Panc1 (cell line): ENCODE data around the gene KCTD1. TPM values are rescaled to one million over a fixed set of nuclear protein-coding genes. Genes with fewer than 3 reads are reported as not detected.

Source experiments
- ATAC-seq: fragments of 200-7000 bp; cut with Tn5 transposase; 2 replicates; pipeline ENCODE4 v1.9.1; 2020; ENCODE audit warnings: mild to moderate bottlenecking, moderate library complexity
- BruUV-seq: library from RNA; stranded (reverse); fragments of 400-500 nt; replicated peaks from 2 replicates; lab custom pipeline; 2021; lab: Mats Ljungman, UMichigan
- CTCF ChIA-PET: fragments of 300-600 bp; sonication (Branson Sonifier 250); formaldehyde crosslinking; loops from one replicate; lab custom pipeline; 2022; ENCODE audit warnings: antibody characterized with exemption; lab: Charles Lee
- POLR2A ChIA-PET: fragments of 300-600 bp; sonication (Branson Sonifier 250); formaldehyde crosslinking; loops from one replicate; lab custom pipeline; 2022; ENCODE audit warnings: antibody characterized with exemption; lab: Charles Lee
- DNase-seq: peaks from one replicate; pipeline ENCODE4 v3.0.0-alpha.2; 2010; ENCODE audit warnings: low read depth, low spot score
- H3K27ac ChIP-seq: 2 replicates; pipeline ENCODE4 v1.5.1; 2011; ENCODE audit warnings: mild to moderate bottlenecking, low read length, inconsistent platforms
- H3K27me3 ChIP-seq: fragments of 200-500 bp; sonication (Bioruptor generic); 2 replicates; pipeline ENCODE4 v1.6.0; 2014; ENCODE audit warnings: low read length, inconsistent platforms; ENCODE audit not compliant: control insufficient read depth, insufficient read depth
- H3K36me3 ChIP-seq: fragments of 200-500 bp; sonication (Bioruptor generic); 2 replicates; pipeline ENCODE4 v1.5.1; 2014; ENCODE audit warnings: inconsistent platforms, mild to moderate bottlenecking, low read length, moderate library complexity; ENCODE audit not compliant: control insufficient read depth, insufficient read depth
- H3K4me1 ChIP-seq: 2 replicates; pipeline ENCODE4 v1.5.1; 2011; ENCODE audit warnings: inconsistent platforms, mild to moderate bottlenecking, low read length, moderate library complexity; ENCODE audit not compliant: control insufficient read depth, insufficient read depth
- H3K4me3 ChIP-seq, 2 experiments: 2 replicates each; pipeline ENCODE4 v1.5.1; 2011 to 2012; ENCODE audit warnings: low read depth in 2 of 2, low read length in 2 of 2, mild to moderate bottlenecking in 2 of 2, inconsistent platforms in 1 of 2, moderate library complexity in 1 of 2
- H3K9me3 ChIP-seq: fragments of 200-500 bp; sonication (Bioruptor generic); 2 replicates; pipeline ENCODE4 v1.5.1; 2014; ENCODE audit warnings: low read depth, mild to moderate bottlenecking, inconsistent platforms, low read length, moderate library complexity; ENCODE audit not compliant: control insufficient read depth, insufficient read depth
- POLR2AphosphoS5 ChIP-seq: IDR thresholded peaks from 2 replicates; pipeline ENCODE4 v1.6.1; 2012; ENCODE audit warnings: mild to moderate bottlenecking, low read depth, low read length, moderate library complexity
- SIN3A ChIP-seq: IDR thresholded peaks from 2 replicates; pipeline ENCODE4 v1.6.1; 2012; ENCODE audit warnings: low read depth, mild to moderate bottlenecking, low read length, moderate library complexity, borderline replicate concordance; ENCODE audit not compliant: insufficient read depth
- TCF7L2 ChIP-seq: IDR thresholded peaks from 2 replicates; pipeline ENCODE4 v1.6.1; 2011; ENCODE audit warnings: mild to moderate bottlenecking, low read depth, low read length, inconsistent platforms
- in situ Hi-C: cut with HindIII; loops from 2 replicates; pipeline ENCODE4 v1.10.0; 2016; ENCODE audit warnings: low sequenced_read_pairs, low pct_unique_long_range_greater_than_20kb
- intact Hi-C: fragments of 100-400 bp; cut with micrococcal nuclease; formaldehyde crosslinking; loops from one replicate; pipeline ENCODE4 v1.10.0; 2022; ENCODE audit not compliant: unreplicated experiment
- total RNA-seq: library from RNA; stranded (reverse); gene quantifications from one replicate; pipeline ENCODE4 v1.2.1, GENCODE V29; 2021; ENCODE audit not compliant: unreplicated experiment
- TF ChIP-seq, protein P1 (sequence below), 2 experiments: IDR thresholded peaks; 2 replicates each; pipeline ENCODE4 v1.6.1; 2011 to 2012; ENCODE audit warnings: low read depth in 2 of 2, control low read depth in 1 of 2, low read length in 1 of 2, mild to moderate bottlenecking in 1 of 2, moderate library complexity in 1 of 2; ENCODE audit not compliant: insufficient read depth in 1 of 2
- TF ChIP-seq, protein P2 (sequence below): fragments of 450-650 bp; IDR thresholded peaks from 2 replicates; pipeline ENCODE4 v1.5.1; 2017; ENCODE audit warnings: mild to moderate bottlenecking

The KCTD1 gene
- total RNA-seq, 1 experiment from 2014 or later, result 34.4 TPM

- Histone ChIP-seq H3K4me1 (peaks cover 12% of the 10 kb centered on the region), H3K27ac (peak overlapping the region; percentile 42; the same call in 1 of the 2 replicates), H3K4me3 (no peak overlapping the region), H3K9me3 (no peaks in the 10 kb centered on the region), H3K36me3 (no peaks in the 10 kb centered on the region), H3K27me3 (no peaks in the 10 kb centered on the region)
- ChIA-PET POLR2A (interaction anchor here (0.7 kb wide), 1 partner anchor 18 kb away, joined by 6 read pairs; no protein-coding TSS in a partner anchor), CTCF (no interaction called here)
- DNase-seq (no peak), ATAC-seq (no peak)
- in situ Hi-C loops, result no loop called here
- intact Hi-C loops, result no loop called here
- TF ChIP-seq TCF7L2 (no peak), POLR2AphosphoS5 (no peak), SIN3A (no peak)
- TF ChIP-seq, protein P1, sequence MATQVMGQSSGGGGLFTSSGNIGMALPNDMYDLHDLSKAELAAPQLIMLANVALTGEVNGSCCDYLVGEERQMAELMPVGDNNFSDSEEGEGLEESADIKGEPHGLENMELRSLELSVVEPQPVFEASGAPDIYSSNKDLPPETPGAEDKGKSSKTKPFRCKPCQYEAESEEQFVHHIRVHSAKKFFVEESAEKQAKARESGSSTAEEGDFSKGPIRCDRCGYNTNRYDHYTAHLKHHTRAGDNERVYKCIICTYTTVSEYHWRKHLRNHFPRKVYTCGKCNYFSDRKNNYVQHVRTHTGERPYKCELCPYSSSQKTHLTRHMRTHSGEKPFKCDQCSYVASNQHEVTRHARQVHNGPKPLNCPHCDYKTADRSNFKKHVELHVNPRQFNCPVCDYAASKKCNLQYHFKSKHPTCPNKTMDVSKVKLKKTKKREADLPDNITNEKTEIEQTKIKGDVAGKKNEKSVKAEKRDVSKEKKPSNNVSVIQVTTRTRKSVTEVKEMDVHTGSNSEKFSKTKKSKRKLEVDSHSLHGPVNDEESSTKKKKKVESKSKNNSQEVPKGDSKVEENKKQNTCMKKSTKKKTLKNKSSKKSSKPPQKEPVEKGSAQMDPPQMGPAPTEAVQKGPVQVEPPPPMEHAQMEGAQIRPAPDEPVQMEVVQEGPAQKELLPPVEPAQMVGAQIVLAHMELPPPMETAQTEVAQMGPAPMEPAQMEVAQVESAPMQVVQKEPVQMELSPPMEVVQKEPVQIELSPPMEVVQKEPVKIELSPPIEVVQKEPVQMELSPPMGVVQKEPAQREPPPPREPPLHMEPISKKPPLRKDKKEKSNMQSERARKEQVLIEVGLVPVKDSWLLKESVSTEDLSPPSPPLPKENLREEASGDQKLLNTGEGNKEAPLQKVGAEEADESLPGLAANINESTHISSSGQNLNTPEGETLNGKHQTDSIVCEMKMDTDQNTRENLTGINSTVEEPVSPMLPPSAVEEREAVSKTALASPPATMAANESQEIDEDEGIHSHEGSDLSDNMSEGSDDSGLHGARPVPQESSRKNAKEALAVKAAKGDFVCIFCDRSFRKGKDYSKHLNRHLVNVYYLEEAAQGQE (IDR thresholded peaks at IDR 0.05; ENCODE audit: insufficient read depth in 1 of 2, low read depth in 2 of 2, low read length in 1 of 2), result no peak
- BruUV-seq, result no TSS peak
Measured at GRCh38 chr18:26526128-26526965, 22.0 kb downstream of the KCTD1 start.

DNA sequence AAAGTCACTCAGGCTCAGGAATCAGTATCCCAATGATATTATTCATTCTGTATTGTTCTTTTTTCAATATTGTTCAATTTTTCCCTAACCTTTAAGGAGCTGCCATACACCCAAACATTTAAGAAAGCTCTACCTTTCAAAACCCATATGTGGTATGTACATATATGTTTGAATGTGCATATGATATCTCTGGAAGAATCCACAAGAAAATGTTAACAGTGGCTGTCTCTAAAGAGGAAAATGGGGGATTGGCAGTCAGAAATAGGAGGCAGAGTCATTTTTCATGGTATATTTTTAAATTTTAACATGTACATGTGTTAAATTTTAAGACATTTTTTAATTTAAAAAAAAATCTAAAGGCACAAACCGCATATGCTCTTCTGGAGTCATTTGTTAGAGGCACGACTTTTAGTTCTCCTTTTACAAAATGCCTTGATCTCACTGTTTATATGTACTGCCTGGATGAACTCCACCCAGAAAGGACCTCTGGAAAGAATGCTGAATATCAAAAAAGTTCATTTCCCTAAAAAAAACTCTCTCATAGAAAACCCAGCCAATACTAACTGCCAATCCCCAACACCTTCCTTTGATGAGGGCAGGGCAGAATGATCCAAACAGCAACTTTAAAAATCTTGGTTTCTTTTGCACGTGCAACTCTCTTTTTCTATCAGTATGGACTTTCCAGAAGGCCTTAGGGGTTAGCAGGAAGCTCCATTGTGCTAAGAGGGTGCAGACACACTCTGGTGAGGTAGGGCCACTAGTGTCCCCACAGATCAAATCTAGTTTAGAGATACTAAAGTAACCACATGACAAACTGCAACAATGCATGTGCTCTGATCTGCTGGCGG is 23.6 kb downstream of the KCTD1 start:
- Histone ChIP-seq H3K4me3 (no peak overlapping the region), H3K4me1 (peaks cover 19% of the 10 kb centered on the region), H3K27ac (no peak overlapping the region), H3K36me3 (no peaks in the 10 kb centered on the region), H3K9me3 (no peaks in the 10 kb centered on the region), H3K27me3 (no peaks in the 10 kb centered on the region)
- intact Hi-C loops (no loop called here), in situ Hi-C loops (no loop called here)
- ATAC-seq (no peak), DNase-seq (no peak)
- CTCF ChIA-PET, result no interaction called here
- no TSS peak for BruUV-seq
- TF ChIP-seq, protein P1 (IDR thresholded peaks at IDR 0.05; ENCODE audit: insufficient read depth in 1 of 2, low read depth in 2 of 2, low read length in 1 of 2), result no peak
- TF ChIP-seq, protein P2, sequence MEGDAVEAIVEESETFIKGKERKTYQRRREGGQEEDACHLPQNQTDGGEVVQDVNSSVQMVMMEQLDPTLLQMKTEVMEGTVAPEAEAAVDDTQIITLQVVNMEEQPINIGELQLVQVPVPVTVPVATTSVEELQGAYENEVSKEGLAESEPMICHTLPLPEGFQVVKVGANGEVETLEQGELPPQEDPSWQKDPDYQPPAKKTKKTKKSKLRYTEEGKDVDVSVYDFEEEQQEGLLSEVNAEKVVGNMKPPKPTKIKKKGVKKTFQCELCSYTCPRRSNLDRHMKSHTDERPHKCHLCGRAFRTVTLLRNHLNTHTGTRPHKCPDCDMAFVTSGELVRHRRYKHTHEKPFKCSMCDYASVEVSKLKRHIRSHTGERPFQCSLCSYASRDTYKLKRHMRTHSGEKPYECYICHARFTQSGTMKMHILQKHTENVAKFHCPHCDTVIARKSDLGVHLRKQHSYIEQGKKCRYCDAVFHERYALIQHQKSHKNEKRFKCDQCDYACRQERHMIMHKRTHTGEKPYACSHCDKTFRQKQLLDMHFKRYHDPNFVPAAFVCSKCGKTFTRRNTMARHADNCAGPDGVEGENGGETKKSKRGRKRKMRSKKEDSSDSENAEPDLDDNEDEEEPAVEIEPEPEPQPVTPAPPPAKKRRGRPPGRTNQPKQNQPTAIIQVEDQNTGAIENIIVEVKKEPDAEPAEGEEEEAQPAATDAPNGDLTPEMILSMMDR, result no peak
- TF ChIP-seq TCF7L2 (no peak), POLR2AphosphoS5 (no peak), SIN3A (no peak)
- POLR2A ChIA-PET, result no interaction called here
